ENCODE data around the gene OPCML. TPM values are rescaled to one million over a fixed set of nuclear protein-coding genes. Genes with fewer than 3 reads are reported as not detected.
A peak's percentile ranks its signal among the peaks of the same experiment; 100 is the strongest.

Gene OPCML
- total and polyA plus RNA-seq, 2 of the 13 experiments (the other 11 are each of a cell fraction or from before 2014, with no cell fraction given), result not detected

DNA sequence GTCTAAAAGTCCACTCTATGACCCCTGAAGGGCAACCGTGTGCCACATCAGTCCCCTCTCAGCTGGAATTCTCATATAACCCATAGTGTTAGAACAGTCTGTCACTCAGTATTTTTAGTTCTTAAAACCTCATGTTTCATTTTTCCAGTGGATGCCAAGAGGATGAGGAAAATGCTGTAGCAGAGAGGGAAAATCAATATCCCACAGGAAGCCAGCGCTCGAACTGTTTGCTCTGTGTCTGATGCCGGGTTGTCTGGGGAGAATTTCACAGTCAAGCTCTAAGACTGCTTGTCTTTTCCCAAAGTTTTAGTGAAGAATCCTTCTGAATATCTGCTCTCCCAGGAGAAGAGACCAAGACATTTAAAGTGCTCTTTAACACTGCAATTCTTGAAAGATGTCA is 360.9 kb downstream of the OPCML start:
- Histone ChIP-seq H3K27me3 (ENCODE audit: control insufficient read depth in 1 of 2, insufficient read depth in 2 of 2, low read length in 2 of 2) (no peaks in the 10 kb centered on the region), H3K4me3 (replicated peaks in 1 of 3; ENCODE audit: insufficient read depth in 1 of 3, low read depth in 2 of 3, low read length in 3 of 3) (no peak overlapping the region), H3K9ac (ENCODE audit: insufficient read depth, low read depth, low read length) (no peak overlapping the region), H3K27ac (ENCODE audit: extremely low read length, insufficient read depth, low read length) (no peak overlapping the region), H2AFZ (ENCODE audit: low read length) (no peak overlapping the region), H3K79me2 (ENCODE audit: insufficient read depth, low read length) (no peaks in the 10 kb centered on the region), H3K4me2 (ENCODE audit: low read depth, low read length) (no peak overlapping the region), H3K36me3 (replicated peaks in 1 of 2; ENCODE audit: control insufficient read depth in 1 of 2, insufficient read depth in 2 of 2, low read length in 2 of 2) (no peaks in the 10 kb centered on the region), H3K9me3 (ENCODE audit: low read length) (no peaks in the 10 kb centered on the region), H4K20me1 (ENCODE audit: insufficient read depth, low read length) (no peaks in the 10 kb centered on the region), H3K4me1 (ENCODE audit: insufficient read depth, low read length) (no peaks in the 10 kb centered on the region)
- ChIA-PET CTCF (ENCODE audit: low intra/inter-chr PET ratio, low total read pairs) (no interaction called here), POLR2A (no interaction called here)
- 0% methylated on average over 4 of the region's 4 CpGs for WGBS (ENCODE audit: low lambda C conversion rate)
- intact Hi-C loops (cut with micrococcal nuclease; ENCODE audit: unreplicated experiment), result no loop called here
- no peak for DNase-seq (ENCODE audit: low spot score)
- no peak for FAIRE-seq
- no TSS peak for BruUV-seq (replicated peaks)
- peak; percentile 41; the same call in 1 of the 2 replicates for TF ChIP-seq ONECUT2 (CRISPR knock-in tag; IDR thresholded peaks at IDR 0.05)
- TF ChIP-seq AKAP8 (CRISPR knock-in tag; IDR thresholded peaks at IDR 0.05), result no peak
- no peak for TF ChIP-seq GABPA (IDR thresholded peaks at IDR 0.05; ENCODE audit: low read depth, low read length)
- 0 out of 2 replicates have a peak, but pooled peaks have one; percentile 22 for TF ChIP-seq GABPA (CRISPR knock-in tag; IDR thresholded peaks at IDR 0.05; ENCODE audit: low read depth)
- in situ Hi-C loops (cut with HindIII; ENCODE audit: extremely low pct_ligation_motif_present, low pct_unique_long_range_greater_than_20kb), result no loop called here
- ATAC-seq, result peak; percentile 66; the same call in 2 of the 3 replicates

DNA sequence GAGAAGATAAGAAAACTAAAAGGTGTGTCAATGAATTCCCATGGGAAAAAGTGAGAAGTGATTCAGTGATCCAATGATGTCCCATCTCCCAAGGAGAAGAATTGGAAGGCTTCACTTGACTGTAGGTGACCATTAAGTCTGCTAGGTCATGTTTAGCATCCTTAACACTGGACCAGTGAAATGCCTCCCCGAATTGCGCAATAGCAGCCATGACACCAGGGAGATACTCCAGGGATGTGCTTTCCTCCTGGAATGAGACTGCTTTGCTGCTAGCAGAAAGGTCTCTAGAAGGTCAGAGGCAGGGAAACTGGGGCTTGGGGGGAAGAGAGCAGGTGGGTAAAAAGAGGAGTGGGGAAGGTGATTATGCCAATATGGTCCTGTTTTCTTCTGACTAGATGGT is 364.3 kb downstream of the OPCML start:
- ChIA-PET CTCF (ENCODE audit: low intra/inter-chr PET ratio, low total read pairs) (no interaction called here), POLR2A (no interaction called here)
- no peak overlapping the region for H2AFZ ChIP-seq (ENCODE audit: low read length)
- ATAC-seq, result no peak
- H3K27me3 ChIP-seq (ENCODE audit: control insufficient read depth in 1 of 2, insufficient read depth in 2 of 2, low read length in 2 of 2), result no peaks in the 10 kb centered on the region
- no peak overlapping the region for H3K4me3 ChIP-seq (replicated peaks in 1 of 3; ENCODE audit: insufficient read depth in 1 of 3, low read depth in 2 of 3, low read length in 3 of 3)
- WGBS (ENCODE audit: low lambda C conversion rate), result 0% methylated on average over 2 of the region's 2 CpGs
- no peaks in the 10 kb centered on the region for H4K20me1 ChIP-seq (ENCODE audit: insufficient read depth, low read length)
- no TSS peak for BruUV-seq (replicated peaks)
- H3K27ac ChIP-seq (ENCODE audit: extremely low read length, insufficient read depth, low read length), result no peak overlapping the region
- H3K36me3 ChIP-seq (replicated peaks in 1 of 2; ENCODE audit: control insufficient read depth in 1 of 2, insufficient read depth in 2 of 2, low read length in 2 of 2), result no peaks in the 10 kb centered on the region
- no peak overlapping the region for H3K9ac ChIP-seq (ENCODE audit: insufficient read depth, low read depth, low read length)
- H3K4me2 ChIP-seq (ENCODE audit: low read depth, low read length), result no peak overlapping the region
- intact Hi-C loops (cut with micrococcal nuclease; ENCODE audit: unreplicated experiment), result no loop called here
- no peaks in the 10 kb centered on the region for H3K4me1 ChIP-seq (ENCODE audit: insufficient read depth, low read length)
- H3K9me3 ChIP-seq (ENCODE audit: low read length), result no peaks in the 10 kb centered on the region
- in situ Hi-C loops (cut with HindIII; ENCODE audit: extremely low pct_ligation_motif_present, low pct_unique_long_range_greater_than_20kb), result no loop called here
- DNase-seq (ENCODE audit: low spot score), result no peak
- H3K79me2 ChIP-seq (ENCODE audit: insufficient read depth, low read length), result no peaks in the 10 kb centered on the region
- no peak for FAIRE-seq
- TF ChIP-seq, protein P1, sequence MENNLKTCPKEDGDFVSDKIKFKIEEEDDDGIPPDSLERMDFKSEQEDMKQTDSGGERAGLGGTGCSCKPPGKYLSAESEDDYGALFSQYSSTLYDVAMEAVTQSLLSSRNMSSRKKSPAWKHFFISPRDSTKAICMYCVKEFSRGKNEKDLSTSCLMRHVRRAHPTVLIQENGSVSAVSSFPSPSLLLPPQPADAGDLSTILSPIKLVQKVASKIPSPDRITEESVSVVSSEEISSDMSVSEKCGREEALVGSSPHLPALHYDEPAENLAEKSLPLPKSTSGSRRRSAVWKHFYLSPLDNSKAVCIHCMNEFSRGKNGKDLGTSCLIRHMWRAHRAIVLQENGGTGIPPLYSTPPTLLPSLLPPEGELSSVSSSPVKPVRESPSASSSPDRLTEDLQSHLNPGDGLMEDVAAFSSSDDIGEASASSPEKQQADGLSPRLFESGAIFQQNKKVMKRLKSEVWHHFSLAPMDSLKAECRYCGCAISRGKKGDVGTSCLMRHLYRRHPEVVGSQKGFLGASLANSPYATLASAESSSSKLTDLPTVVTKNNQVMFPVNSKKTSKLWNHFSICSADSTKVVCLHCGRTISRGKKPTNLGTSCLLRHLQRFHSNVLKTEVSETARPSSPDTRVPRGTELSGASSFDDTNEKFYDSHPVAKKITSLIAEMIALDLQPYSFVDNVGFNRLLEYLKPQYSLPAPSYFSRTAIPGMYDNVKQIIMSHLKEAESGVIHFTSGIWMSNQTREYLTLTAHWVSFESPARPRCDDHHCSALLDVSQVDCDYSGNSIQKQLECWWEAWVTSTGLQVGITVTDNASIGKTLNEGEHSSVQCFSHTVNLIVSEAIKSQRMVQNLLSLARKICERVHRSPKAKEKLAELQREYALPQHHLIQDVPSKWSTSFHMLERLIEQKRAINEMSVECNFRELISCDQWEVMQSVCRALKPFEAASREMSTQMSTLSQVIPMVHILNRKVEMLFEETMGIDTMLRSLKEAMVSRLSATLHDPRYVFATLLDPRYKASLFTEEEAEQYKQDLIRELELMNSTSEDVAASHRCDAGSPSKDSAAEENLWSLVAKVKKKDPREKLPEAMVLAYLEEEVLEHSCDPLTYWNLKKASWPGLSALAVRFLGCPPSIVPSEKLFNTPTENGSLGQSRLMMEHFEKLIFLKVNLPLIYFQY (CRISPR knock-in tag; IDR thresholded peaks at IDR 0.05; ENCODE audit: borderline replicate concordance), result no peak
- TF ChIP-seq CEBPG (CRISPR knock-in tag; IDR thresholded peaks at IDR 0.05) (peak; percentile 66), CEBPB (IDR thresholded peaks at IDR 0.05; ENCODE audit: borderline replicate concordance, low read depth, low read length) (peak; percentile 89)

All from HepG2 (cell line).